HG03432 (cell line): Measurements from ENCODE around the gene PRR7.
A peak's percentile ranks its signal among the peaks of the same experiment; 100 is the strongest.

Source experiments
- ATAC-seq: cut with Tn5 transposase; IDR thresholded peaks from one replicate; pipeline ENCODE4 v1.9.1; 2021; ENCODE audit warnings: mild to moderate bottlenecking, moderate library complexity; ENCODE audit not compliant: unreplicated experiment

PRR7 gene

DNA sequence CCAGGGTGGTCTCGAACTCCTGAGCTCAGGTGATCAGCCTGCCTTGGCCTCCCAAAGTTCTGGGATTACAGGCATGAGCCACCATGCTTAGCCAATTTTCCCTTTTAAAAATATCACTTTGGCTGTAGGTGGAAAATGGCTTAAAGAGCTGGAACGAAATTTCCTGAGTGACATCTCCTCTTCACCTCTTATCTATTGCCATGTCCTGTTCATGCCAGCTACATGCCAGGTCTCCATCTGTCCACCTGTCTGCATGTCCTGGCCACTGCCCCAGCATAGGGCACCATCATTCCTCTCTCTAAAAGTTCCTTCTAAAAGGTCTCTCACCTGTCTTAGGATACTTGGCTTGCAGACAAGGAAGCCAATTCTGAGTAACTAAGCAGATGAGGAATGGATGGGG, 22.9 kb upstream of the PRR7 start:
- no peak for ATAC-seq

DNA sequence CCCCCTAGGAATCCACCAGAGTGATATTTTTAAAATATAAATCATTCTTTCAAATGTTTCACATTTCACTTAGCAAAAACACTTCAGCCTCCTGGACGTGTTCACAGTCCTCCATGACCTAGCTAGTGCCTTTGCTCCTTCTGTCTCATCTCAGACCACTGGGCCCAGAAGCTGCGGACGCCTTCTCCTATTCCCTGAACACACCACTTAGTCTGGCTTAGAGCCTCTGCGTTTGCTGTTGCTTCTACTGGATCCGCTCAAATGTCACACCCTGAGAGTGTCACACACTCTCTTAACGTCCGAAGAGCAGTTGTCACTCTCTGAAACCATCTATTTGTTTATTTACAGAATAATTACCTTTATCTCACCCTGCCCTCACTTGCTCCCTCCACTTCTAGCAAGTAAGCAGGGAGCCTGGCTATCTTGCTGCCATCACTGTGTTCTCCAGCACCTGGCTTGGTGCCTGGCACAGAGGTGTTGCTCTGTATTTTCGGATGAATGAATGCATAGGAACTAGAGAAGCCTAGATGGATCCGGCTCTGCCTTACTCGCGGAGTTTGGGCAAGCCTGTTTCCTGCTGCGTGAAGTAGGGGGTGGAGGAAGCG, 21.3 kb upstream of the PRR7 start:
- no peak for ATAC-seq

DNA sequence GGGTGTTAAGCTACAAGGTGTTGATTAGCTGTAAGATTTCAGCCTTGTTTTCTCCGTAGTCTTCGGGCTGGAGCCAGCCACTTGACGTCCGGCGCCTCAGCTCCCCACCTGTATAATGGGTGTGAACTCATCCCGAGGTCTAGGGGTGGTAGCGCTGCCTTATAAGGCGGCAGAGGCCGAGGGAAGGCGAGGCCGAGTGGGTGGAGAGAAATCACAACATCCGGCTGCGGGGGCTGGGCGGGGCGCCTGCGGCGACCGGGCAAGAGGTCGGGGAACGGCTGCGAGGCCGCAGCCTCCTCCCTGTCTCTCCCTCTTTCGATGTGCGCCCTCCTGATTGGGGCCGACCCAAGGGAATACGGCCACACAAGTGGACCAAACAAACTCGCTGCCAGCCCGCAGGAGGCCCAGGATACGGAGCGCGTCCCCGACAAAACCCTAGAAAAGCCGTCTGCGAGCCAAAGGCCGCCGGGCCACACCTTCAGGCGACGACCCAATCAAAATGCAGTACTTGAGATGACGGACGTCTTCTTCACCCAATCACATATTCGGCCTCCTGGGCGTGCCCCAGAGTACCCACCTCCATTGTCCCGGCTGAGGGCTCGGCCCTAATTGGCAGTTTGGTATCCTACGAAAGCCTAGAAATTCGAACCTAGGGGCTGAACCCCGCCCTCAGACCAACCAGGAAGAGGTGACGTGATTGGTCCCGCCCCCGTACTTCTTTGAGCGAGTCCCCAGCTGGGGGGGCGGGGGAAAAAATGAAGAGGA, 20.6 kb upstream of the PRR7 start:
- peak; percentile 77 for ATAC-seq

DNA sequence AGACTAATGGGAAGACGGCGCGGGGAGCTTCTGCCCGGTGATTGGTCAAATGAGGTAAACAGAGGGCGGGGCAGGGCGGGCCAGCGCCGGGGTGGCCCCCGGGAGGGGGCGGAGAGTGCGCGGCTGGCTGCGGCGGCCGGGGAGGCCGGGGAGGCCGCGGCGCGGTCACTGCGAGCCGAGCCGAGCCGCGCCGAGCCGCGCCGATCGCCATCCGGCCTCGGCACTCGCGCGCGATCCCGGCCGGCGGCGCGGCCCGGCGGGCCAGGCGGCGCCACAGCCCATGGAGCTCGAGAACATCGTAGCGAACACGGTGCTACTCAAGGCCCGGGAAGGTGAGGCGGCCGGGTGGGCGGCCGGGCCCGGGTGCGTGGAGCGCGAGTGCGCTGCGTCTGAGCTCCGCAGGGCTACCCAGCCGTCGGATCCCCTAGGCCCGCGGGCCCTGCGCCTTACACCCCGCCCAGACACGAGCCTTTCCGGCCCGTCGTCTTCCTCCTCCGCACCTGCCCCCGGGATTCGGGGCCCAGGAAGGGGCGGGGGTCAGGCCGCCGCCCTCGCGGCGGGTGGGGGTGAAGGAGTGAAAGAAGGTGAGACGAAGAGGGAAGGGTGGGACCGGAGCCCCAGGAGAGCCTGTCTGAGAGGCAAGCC, 19.9 kb upstream of the PRR7 start, which contains the start of gene GRK6:
TSS of gene GRK6 (plus strand) at position 111 of the 645 bp plus-strand sequence. CDS start at position 281, 170 bp downstream.
- ATAC-seq, result peak; percentile 3

DNA sequence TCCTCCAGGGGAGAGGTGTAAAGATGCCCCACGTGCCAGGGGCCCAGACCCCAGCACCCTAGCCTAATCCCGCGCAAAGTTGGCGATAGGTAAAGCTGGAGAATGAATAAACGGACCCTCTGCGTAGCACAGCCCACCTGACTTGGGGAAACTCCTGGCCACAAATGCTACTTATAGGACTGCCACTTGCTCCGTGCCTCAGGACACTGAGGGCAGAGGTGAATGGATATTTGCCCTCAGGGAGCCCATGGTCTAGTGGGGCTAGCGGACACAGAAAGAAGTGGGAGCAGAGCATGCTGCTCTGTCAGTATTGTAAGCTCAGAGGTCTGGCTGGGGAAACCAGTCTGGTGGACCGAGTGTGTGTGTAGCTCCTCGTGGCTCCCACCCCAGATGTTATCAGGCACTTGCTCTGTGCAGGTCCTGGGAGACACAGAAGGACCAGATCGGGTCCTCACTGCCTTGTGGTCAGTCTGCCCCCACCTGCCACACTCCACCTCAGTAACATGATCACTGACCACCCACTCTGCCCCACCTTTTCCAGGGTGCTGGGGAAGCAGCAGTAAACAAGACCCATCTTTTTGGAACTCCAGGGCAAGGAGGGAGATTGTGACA, 19.3 kb upstream of the PRR7 start:
- ATAC-seq, result no peak

DNA sequence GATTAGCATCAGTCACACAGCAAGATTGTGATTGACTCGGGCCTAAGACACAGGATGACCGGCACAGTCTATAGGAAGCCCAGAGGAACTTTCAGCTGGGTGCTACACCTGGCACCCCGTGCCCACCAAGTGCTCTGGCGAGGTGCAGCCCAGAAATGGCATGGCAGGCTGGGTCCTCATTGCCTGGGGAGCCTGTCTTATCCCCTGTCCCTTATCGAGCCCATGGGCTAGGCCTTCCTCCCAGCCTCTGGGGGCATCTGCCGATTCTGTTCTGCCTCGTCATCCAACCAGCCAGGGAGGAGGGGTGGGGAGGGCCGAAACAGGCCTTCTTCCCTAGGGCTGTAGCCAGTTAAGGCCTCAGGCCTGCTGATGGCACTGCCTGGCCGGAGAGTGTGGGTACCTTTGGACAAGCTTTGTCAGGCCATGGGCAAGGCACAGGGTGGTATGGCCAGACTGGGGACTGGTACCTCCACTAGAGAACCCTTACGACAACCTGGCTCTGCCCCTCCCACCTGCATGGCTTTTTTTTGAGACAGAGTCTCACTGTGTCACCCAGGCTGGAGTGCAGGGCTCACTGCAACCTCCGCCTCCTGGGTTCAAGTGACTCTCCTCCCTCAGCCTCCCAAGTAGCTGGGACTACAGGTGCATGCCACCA, 18.6 kb upstream of the PRR7 start:
- no peak for ATAC-seq

DNA sequence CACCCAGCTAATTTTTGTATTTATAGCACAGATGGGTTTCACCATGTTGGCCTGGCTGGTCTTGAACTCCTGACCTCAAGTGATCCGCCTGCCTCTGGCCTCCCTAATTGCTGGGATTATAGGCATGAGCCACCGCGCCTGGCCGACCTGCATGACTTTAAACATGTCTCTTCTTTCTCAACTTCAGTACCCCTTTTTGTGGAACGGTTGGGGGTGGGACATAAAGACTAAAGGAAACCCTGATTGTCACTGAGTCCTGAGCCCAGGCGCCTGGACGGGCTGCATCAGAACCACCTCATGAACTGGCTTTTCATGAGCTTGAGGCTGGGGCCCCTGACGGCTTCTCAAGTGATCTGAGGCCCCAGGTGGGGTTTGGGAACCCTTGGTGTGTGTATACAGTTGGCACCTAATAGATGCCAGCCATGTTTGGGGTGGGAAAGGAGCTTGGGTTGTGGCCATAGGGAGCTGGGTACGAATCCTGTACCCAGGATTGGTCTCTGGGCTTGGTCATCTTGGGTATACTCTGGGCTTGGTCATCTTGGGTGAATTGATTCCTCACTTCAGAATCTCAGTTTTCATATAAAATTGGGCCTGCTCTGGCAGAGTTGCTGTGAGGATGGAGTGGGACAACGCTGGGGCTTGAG, 17.9 kb upstream of the PRR7 start:
- ATAC-seq, result no peak

DNA sequence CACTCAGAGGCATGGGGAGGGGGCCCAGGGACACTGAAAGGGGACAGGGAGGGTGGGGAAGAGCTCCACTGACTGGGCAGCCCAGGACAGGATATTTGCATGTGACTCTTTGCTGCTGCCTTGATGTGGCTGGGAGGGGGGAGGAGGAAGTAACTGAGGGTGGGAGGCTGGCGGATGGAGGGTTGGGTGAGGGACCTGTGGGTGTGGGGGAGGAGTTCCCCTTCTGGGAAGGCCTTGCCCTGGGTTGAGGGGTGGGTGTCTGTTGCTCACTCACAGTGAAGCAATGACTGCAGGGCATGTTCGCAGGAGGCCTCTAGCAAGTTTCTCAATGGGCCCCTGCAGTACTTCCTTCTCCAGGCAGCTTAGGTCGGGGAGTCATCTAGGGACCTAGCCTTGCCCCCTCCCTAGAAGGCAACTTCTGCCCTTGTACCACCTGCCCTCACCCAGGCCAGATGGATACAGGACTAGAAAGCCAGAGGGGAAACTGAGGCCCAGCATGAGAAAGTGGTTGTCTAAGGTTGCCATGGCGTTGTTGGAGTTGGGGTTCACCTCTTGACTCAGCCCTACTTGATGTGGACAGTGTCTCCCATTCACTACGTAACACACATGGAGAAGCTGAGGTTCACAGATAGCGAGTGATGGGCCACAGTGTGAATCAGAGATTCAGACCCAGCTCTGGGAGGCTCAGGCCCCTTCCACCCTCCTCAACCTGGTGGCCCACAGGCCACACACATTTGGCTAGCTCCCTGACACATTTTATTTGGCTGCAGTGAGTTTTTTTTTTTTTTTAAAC, 17.2 kb upstream of the PRR7 start:
- no peak for ATAC-seq

DNA sequence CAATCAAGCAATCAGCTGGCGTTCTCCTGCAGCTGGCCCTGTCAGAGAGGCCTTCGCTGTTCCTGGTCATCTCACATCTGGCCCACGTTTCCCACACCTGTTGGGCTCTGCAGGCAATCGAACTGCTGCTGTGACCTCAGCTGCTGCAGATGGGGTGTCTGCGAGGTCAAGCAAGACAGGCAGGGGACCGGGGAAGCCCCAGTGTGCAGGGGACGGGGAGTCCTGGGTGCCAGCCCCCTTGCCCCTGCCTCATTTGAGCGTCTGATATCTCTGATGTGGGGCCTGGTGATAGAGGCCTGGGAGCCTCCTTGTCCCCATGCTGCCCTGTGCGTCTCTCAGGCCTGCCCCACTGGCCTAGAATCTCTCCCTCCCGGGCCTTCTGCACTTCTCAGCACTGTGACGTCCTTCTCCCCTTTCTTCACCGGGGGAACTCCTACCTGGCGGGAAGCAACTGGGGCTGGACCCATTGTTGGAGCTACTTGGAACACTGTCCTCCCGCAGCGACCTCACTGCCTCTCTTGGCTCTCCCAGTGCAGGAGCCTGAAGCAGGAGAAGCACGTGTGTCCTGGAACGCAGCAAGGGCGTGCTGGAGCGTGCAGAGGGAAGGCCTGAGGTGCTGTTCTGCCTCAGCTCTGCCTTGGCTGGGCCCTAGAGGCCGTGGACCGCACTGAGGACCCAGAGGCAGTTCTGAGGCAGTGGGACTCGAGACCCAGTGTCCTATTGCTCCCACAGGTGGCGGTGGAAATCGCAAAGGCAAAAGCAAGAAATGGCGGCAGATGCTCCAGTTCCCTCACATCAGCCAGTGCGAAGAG, 16.3 kb upstream of the PRR7 start:
- ATAC-seq, result no peak

DNA sequence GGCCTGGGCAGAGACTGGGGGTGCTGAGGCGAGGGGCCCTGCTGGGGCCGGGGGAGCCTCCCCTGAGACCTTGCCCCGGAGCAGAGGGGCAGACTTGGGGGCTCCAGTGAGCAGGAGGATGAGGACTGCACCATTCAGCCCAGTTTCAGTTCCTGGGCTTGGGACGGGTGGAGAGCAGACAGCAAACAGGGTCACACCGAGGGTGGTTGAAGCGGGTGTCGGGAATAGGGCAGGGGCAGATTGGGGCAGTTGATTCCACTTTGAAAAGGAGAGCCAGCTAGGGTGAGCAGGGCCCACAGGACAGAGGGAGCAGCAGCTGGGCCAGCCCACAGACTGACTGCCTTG, 15.7 kb upstream of the PRR7 start:
- ATAC-seq, result no peak

DNA sequence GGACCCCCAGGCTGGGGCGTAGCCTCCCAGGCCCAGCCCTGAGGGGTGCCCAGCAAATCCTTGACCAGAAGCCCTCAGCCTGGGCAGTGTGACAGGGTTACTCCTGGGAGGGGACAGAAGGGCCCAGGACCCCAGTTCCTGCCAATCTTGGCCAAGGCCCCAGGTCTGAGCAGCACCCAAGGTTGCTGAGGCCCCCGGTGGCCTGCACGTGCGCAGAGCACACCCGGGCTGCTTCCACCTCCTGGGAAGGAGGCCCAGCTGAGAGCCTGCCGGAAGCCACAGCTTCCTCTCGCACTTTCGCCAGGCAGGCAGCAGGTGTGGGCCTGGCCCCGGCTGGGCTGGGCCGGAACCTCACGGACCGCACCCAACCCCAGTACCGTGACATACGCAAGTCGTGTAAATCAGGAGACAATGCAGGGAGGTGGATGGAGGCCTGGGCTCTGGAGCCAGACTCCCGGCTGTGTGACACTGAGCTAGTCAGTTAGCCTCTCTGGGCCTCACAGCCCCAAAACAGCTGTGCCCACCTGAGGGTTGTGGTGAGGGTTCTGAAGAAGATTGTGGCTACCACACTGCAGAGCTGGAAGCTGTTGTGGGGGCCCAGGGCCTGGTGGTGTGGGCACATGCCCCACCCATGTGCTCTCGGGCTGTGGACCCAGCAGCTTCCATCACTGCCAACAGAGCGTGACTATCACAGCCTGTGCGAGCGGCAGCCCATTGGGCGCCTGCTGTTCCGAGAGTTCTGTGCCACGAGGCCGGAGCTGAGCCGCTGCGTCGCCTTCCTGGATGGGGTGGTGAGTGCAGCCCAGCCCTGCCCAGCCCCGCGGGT, 15.1 kb upstream of the PRR7 start:
- ATAC-seq, result peak; percentile 44

DNA sequence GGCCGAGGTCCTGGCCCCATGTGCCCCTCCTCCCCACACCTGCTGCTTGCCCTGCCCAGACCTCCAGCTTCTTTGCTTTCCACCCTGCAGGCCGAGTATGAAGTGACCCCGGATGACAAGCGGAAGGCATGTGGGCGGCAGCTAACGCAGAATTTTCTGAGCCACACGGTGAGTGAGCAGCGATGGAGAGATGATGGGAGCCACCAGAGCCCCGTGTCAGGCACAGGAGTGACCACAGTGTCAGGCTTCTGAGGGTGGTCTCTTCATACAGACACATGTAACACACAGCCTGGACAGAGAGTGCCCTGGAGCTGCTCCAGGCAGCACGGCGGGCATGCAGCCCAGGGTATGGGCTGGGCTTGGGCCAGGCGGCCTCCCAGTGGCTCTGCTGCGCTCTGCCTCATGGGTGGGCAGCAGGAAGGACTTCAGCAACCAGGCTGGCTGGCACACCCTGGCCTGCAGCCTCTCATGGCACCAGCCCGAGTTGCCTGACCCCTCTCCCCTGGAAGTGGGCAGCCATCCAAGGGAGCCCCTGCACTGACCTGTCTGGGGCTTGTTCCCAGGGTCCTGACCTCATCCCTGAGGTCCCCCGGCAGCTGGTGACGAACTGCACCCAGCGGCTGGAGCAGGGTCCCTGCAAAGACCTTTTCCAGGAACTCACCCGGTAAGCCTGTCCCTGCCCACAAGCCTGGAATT, 14.3 kb upstream of the PRR7 start:
- ATAC-seq, result no peak

DNA sequence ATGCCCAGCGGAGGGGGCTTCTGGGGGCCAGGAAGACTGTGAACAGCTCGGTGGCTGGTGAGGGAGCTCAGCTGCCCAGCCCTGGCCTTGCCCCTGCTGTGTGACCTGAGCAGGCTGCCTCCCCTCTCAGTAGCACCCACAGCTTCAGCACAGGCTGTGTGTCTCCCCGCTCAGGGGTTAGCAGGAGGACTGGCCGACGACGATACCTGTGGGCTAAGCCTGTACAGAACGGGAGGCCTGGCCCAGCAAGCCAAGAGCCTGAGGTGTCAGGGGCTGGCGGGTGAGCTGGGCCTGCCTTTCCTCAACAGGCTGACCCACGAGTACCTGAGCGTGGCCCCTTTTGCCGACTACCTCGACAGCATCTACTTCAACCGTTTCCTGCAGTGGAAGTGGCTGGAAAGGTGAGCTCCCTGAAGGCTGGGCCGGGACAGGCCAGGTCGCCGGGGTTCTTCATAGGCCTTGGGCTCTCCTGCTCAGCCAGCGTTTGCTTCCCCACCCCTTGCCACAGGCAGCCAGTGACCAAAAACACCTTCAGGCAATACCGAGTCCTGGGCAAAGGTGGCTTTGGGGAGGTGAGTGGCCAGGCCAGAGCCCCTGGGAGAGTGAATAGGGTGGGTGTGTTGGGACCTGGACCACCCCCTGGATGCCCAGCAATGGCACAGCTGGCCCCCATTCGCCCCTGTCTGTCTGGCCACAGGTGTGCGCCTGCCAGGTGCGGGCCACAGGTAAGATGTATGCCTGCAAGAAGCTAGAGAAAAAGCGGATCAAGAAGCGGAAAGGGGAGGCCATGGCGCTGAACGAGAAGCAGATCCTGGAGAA, 13.6 kb upstream of the PRR7 start:
- ATAC-seq, result no peak

DNA sequence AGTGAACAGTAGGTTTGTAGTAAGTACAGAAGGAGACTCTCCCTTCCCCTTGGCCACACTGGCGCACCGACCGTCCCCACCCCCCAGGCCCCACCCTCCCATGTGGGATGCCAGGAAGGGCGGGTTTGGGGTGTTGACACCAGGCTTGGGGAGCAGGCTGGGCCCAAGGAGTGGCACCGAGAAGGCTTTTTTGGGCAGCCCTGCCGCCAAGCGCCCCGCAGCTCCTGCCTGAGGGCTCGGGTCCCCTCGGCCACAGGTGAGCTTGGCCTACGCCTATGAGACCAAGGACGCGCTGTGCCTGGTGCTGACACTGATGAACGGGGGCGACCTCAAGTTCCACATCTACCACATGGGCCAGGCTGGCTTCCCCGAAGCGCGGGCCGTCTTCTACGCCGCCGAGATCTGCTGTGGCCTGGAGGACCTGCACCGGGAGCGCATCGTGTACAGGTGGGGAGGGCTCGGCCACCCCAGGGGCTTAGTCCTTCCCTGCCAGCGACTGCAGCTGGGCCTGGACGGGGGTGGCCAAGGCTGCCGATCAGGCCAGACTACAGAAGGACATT, 12.9 kb upstream of the PRR7 start:
- ATAC-seq, result no peak

DNA sequence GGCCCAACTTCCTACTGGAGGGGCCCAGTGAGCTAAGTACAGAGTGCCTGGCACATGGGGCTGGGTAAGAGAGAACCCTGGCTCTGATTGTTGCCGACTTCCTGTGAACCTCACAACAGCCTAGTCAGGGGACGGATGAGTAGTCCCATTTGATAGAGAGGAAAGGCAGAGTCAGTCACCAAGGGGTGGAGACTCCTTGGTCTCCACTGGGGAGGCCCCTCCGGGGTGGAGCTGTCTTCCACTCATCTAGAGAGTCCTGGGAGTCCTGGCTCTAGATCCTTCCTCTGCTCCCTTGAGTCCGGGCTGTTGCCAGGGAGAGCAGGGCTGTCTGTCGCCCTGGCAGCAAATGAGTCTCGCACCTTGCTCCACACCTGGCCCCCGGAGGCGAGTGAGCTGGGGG, 12.2 kb upstream of the PRR7 start:
- no peak for ATAC-seq

DNA sequence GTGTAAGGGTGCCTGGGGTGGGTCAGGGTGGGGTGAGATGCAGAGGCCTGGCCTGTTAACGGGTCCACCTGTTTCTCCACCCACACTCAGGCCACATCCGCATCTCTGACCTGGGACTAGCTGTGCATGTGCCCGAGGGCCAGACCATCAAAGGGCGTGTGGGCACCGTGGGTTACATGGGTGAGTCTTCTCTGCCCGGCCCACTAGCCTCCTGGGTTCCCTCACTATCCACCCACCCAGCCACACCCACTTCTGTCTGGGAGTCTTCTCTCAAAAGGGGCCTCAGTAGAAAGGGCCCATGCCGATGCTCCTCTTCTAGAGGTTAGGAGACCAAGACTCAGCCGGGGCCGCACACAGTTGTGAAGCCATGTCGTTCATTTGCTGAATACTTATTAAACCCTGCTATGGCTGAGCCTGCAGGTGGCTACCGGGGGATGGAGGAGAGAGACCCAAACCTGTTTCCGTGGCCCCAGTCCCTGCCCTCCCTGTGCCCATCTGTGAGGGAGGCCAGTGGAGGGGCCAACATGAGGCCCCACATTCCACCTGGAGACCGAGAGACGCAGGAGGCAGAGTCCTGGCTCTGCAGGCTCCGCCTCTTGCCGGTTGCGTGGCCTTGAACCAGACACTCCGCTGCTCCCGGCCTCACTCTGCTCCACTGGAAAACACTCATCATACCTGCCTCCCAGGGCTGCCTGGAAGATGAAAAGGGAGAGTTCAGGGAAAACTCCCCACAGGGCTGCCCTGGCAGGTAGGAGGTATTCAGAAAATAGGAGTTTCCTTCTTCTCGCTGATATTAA, 11.5 kb upstream of the PRR7 start:
- ATAC-seq, result no peak
